A673 (cell line): ENCODE data around the gene CSNK2A2. TPM values are rescaled to one million over a fixed set of nuclear protein-coding genes. Genes with fewer than 3 reads are reported as not detected.
A peak's percentile ranks its signal among the peaks of the same experiment; 100 is the strongest.

ENCODE experiments used
- BruUV-seq: library from RNA; stranded (reverse); fragments of 400-500 nt; replicated peaks from 2 replicates; lab custom pipeline; 2021; lab: Mats Ljungman, UMichigan
- CTCF ChIA-PET: fragments of 300-600 bp; sonication (Branson Sonifier 250); formaldehyde crosslinking; loops from one replicate; lab custom pipeline; 2022; ENCODE audit warnings: antibody characterized with exemption; lab: Charles Lee
- POLR2A ChIA-PET: fragments of 300-600 bp; sonication (Branson Sonifier 250); formaldehyde crosslinking; loops from one replicate; lab custom pipeline; 2022; ENCODE audit warnings: antibody characterized with exemption; ENCODE audit not compliant: low non-redundant PET; lab: Charles Lee
- DNase-seq: peaks from one replicate; pipeline ENCODE4 v3.0.0-alpha.2; 2015; ENCODE audit warnings: low spot score
- H3K27ac ChIP-seq: fragments of 200-600 bp; sonication (generic); 2 replicates; pipeline ENCODE4 v1.5.1; 2016; ENCODE audit warnings: mixed run types, low read depth, mild to moderate bottlenecking, mixed read lengths, antibody characterized with exemption, low read length; ENCODE audit not compliant: poor library complexity, severe bottlenecking
- H3K27me3 ChIP-seq: fragments of 200-600 bp; sonication (generic); replicated peaks from 2 replicates; pipeline ENCODE4 v1.6.1; 2017; ENCODE audit warnings: mixed run types, low read depth, mild to moderate bottlenecking, mixed read lengths, antibody characterized with exemption, low read length; ENCODE audit not compliant: insufficient read depth, poor library complexity
- H3K36me3 ChIP-seq: fragments of 200-600 bp; sonication (generic); 2 replicates; pipeline ENCODE4 v1.6.1; 2016; ENCODE audit warnings: mixed run types, mild to moderate bottlenecking, mixed read lengths, antibody characterized with exemption, low read length; ENCODE audit not compliant: insufficient read depth, poor library complexity, severe bottlenecking
- H3K4me1 ChIP-seq: fragments of 200-600 bp; sonication (generic); 2 replicates; pipeline ENCODE4 v1.6.1; 2017; ENCODE audit warnings: mixed run types, mild to moderate bottlenecking, mixed read lengths, antibody characterized with exemption, low read length; ENCODE audit not compliant: insufficient read depth, poor library complexity, severe bottlenecking
- H3K4me3 ChIP-seq: fragments of 200-600 bp; sonication (generic); 2 replicates; pipeline ENCODE4 v1.5.1; 2016; ENCODE audit warnings: low read depth, mixed run types, mild to moderate bottlenecking, mixed read lengths, low read length; ENCODE audit not compliant: poor library complexity, severe bottlenecking
- H3K9me3 ChIP-seq: fragments of 200-600 bp; sonication (generic); 2 replicates; pipeline ENCODE4 v1.6.1; 2016; ENCODE audit warnings: mixed run types, low read depth, mild to moderate bottlenecking, mixed read lengths, antibody characterized with exemption, low read length; ENCODE audit not compliant: poor library complexity, severe bottlenecking
- CTCF ChIP-seq: fragments of 300-800, 200-600 bp; sonication (generic); conservative IDR thresholded peaks from 2 replicates; pipeline ENCODE4 v1.5.1; 2017; ENCODE audit warnings: low read depth, mild to moderate bottlenecking, antibody characterized with exemption, low read length, moderate library complexity, mixed read lengths
- EZH2 ChIP-seq: fragments of 200-600 bp; sonication (generic); IDR thresholded peaks from 2 replicates; pipeline ENCODE4 v1.6.1; 2017; ENCODE audit warnings: borderline replicate concordance, low read depth, mild to moderate bottlenecking, mixed read lengths, antibody characterized with exemption, low read length; ENCODE audit not compliant: poor library complexity, severe bottlenecking
- intact Hi-C: fragments of 100-400 bp; cut with micrococcal nuclease; formaldehyde crosslinking; loops from one replicate; pipeline ENCODE4 v1.10.0; 2022; ENCODE audit not compliant: unreplicated experiment
- total RNA-seq: library from RNA; stranded (reverse); gene quantifications from 2 replicates; pipeline ENCODE4 v1.2.3, GENCODE V29; 2021

The CSNK2A2 gene
- total RNA-seq, 1 experiment from 2014 or later, result 114 TPM

DNA sequence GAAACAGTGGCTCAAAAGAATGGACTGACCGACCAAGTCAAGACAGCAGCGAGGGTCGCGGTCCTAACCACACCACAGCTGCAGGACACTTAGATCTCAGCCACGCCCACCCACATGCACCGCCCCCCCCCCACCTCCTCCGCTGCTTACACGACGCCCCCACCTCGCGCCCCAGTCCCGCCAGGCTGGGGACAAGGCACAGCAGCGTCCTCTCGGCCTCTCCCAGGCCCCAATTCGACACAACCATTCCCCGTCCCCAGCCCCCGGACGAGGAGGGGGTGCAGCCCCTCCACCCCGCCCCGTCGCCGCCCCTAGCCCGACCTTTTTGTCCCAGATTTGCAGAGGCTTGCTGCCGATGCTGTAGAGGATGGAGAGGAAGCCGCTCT, 69.2 kb downstream of the CSNK2A2 start:
- POLR2A ChIA-PET, result interaction anchor here (0.6 kb wide), 1 partner anchor 516 kb away, joined by 27 read pairs; no protein-coding TSS in a partner anchor
- BruUV-seq, result no TSS peak

GRCh38 chr16:58128181-58128631, 69.7 kb downstream of the CSNK2A2 start:
- CTCF ChIA-PET, result no interaction called here
- Histone ChIP-seq H3K4me1 (peaks cover 35% of the 10 kb centered on the region), H3K27me3 (no peaks in the 10 kb centered on the region), H3K9me3 (no peaks in the 10 kb centered on the region), H3K36me3 (no peaks in the 10 kb centered on the region), H3K4me3 (peak overlapping the region; percentile 95), H3K27ac (peak overlapping the region; percentile 25)
- DNase-seq, result no peak
- POLR2A ChIA-PET, result interaction anchor here (0.6 kb wide), 1 partner anchor 13 kb away, joined by 8 read pairs; no protein-coding TSS in a partner anchor
- TF ChIP-seq CTCF, result no peak
- TF ChIP-seq EZH2, result no peak
- intact Hi-C loops, result loop anchor here (10.0 kb wide), 2 partner anchors 357 to 553 kb away; no protein-coding TSS in a partner anchor
- BruUV-seq, result TSS peak; percentile 39

More for the DNA sequence above, 69.2 kb downstream of the CSNK2A2 start:
- H3K27ac ChIP-seq, result peak overlapping the region; percentile 92
- no peaks in the 10 kb centered on the region for H3K36me3 ChIP-seq
- intact Hi-C loops, result loop anchor here (10.0 kb wide), 2 partner anchors 356 to 554 kb away; no protein-coding TSS in a partner anchor
- H3K27me3 ChIP-seq, result no peaks in the 10 kb centered on the region
- H3K9me3 ChIP-seq, result no peaks in the 10 kb centered on the region
- TF ChIP-seq CTCF (no peak), EZH2 (no peak)
- H3K4me1 ChIP-seq, result peaks cover 33% of the 10 kb centered on the region
- CTCF ChIA-PET, result no interaction called here
- peak; percentile 18 for DNase-seq
- H3K4me3 ChIP-seq, result peak overlapping the region; percentile 95

DNA sequence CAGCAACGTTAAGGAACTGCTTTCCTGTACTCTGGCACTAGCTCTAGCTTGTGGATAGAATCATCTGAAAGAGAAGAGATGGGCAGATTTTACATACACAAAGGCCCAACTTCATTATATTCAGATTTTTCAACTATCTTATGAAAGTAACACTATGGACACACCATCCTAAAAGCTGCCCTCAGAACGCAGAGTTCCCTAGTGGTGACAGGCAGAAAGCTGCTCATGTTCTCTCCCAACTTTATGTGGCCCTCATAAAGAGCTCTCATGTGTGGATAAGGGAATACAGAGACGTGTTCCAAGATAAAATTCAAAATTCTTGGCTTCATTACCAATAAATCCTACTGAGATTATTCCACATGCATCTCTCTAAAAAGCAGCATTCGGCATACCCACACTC, 70.3 kb downstream of the CSNK2A2 start:
- H3K36me3 ChIP-seq, result no peaks in the 10 kb centered on the region
- intact Hi-C loops, result loop anchor here (10.0 kb wide), 2 partner anchors 357 to 553 kb away; no protein-coding TSS in a partner anchor
- ChIA-PET POLR2A (interaction anchor here (0.6 kb wide), 1 partner anchor 13 kb away, joined by 8 read pairs; no protein-coding TSS in a partner anchor), CTCF (no interaction called here)
- no peaks in the 10 kb centered on the region for H3K9me3 ChIP-seq
- no TSS peak for BruUV-seq
- H3K27ac ChIP-seq, result no peak overlapping the region
- no peaks in the 10 kb centered on the region for H3K27me3 ChIP-seq
- no peak for DNase-seq
- H3K4me1 ChIP-seq, result peaks cover 35% of the 10 kb centered on the region
- TF ChIP-seq CTCF (0 out of 2 replicates have a peak, but pooled peaks have one; percentile 22), EZH2 (no peak)
- peak overlapping the region; percentile 95 for H3K4me3 ChIP-seq
